Epithelial cell of esophagus (primary cell): ENCODE data around the gene SDHAF1.
"Not testable (repeated sequence)": the region's sequence is repeated elsewhere in the genome, so short reads cannot be mapped to it uniquely, and the experiment has no call there.

Experiments
- DNase-seq: peaks from one replicate; pipeline ENCODE4 v3.0.0; 2010; ENCODE audit warnings: low read depth
- H3K4me3 ChIP-seq: 2 replicates; pipeline ENCODE4 v1.5.1; 2011; ENCODE audit warnings: mild to moderate bottlenecking, low read length, control low read depth
- TF ChIP-seq, protein P1 (sequence below): IDR thresholded peaks from 2 replicates; pipeline ENCODE4 v1.5.1; 2011; ENCODE audit warnings: low read depth, mild to moderate bottlenecking, low read length, control low read depth, inconsistent platforms; ENCODE audit not compliant: insufficient read depth; ENCODE audit errors: missing control alignments

SDHAF1 gene

DNA sequence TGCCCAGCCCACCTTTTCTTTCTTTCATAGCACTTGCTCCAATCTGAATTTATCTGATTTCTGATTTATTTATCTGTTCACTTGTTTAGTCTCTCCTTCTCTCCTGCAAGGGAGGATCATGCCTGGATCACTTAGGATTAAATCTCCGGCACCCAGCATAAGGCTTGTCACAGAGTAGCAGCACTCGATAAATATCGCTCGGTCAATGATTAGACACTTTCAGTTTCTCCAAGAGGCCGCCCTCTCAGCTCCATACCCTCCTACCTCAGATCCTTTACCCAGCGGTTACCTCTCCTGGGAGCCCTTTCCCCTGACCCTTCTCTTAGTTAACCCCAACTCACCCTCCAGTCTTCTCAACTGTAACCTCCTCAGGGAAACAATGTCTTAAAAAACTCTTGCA lies 36.3 kb downstream of the SDHAF1 start:
- no peak overlapping the region for H3K4me3 ChIP-seq
- TF ChIP-seq, protein P1, sequence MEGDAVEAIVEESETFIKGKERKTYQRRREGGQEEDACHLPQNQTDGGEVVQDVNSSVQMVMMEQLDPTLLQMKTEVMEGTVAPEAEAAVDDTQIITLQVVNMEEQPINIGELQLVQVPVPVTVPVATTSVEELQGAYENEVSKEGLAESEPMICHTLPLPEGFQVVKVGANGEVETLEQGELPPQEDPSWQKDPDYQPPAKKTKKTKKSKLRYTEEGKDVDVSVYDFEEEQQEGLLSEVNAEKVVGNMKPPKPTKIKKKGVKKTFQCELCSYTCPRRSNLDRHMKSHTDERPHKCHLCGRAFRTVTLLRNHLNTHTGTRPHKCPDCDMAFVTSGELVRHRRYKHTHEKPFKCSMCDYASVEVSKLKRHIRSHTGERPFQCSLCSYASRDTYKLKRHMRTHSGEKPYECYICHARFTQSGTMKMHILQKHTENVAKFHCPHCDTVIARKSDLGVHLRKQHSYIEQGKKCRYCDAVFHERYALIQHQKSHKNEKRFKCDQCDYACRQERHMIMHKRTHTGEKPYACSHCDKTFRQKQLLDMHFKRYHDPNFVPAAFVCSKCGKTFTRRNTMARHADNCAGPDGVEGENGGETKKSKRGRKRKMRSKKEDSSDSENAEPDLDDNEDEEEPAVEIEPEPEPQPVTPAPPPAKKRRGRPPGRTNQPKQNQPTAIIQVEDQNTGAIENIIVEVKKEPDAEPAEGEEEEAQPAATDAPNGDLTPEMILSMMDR: no peak
- no peak for DNase-seq

DNA sequence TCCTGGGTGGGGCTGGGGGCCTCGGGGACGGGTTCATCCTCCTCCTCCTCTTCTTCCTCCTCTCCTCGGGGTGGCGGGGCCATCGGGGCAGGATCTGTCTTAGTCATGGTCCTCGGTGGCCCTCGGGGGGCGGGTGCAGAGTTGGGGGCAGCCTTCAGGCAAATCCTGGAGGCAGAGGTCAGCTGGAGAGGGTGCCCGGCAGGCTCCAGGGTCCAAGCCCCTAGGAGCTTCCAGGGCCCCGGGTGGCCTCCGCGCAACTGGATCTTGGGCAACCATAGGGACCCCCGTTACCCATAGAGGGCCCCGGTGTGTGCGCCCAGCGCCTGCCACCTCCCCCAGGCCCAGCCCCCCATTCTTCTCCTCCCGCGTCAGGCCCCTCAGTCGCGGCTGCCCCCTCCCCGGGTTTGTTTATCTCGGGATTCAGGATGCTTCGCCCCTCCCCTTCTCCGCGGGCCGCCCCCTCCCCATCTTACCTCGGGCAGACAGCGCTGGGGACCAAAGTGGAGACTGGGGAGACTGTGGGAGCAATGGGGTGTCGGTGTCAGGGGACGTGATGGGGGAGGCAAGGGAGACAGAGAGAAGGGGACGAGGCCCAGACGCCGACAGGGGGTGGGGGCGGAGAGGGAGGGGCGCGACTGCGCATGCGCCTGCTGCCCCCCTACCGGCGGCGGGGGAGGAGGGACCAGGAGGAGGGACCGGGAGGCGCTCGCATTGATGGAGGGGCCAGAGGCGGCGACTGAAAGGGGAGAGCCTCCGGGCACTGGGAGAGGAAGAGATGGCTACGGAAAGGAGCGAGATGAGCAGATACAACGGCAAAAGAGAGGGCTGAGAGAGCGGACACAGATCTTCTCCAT lies 37.5 kb downstream of the SDHAF1 start, which contains the start of gene CLIP3:
CLIP3 (minus strand) TSS at position 623 of the 854 bp plus-strand sequence; CDS start at position 107, 516 bp downstream.
- no peak for DNase-seq
- peak within 1 kb of the TSS; percentile 21 for H3K4me3 ChIP-seq
- TF ChIP-seq, protein P1: no peak

DNA sequence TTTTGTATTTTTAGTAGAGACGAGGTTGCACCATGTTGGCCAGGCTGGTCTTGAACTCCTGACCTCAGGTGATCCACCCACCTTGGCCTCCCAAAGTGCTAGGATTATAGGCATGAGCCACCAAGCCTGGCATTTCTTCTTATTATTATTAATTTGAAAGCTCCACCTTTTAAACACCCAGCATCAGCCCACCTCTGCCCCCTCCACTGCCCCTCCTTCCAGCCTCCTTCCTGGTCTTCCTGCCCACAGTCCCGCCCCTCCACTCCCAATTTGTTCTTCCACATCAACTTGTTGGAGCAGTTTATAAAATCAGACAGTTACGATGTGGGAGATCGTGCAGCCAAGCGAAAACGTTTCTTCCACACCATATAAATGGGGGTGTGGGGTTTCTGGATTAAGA lies 45.5 kb downstream of the SDHAF1 start:
- H3K4me3 ChIP-seq: no peak overlapping the region
- DNase-seq: no peak
- TF ChIP-seq, protein P1: no peak

DNA sequence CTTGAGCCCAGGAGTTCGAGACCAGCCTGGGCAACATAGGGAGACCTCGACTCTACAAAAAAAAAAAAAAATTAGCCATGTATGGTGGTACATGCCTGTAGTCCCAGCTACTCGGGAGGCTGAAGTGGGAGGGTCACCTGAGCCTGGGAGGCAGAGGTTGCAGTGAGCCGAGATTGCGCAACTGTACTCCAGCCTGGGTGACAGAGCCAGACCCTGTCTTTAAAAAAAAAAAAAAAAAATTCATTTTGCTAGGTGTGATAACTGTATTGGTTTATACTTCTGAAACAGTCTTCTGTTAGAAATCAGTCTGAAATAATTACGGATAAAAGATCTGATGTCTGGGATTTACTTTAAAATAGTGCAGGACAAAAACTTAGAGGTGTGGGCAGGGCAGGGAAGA lies 46.1 kb downstream of the SDHAF1 start:
- not testable (repeated sequence) for H3K4me3 ChIP-seq, DNase-seq

DNA sequence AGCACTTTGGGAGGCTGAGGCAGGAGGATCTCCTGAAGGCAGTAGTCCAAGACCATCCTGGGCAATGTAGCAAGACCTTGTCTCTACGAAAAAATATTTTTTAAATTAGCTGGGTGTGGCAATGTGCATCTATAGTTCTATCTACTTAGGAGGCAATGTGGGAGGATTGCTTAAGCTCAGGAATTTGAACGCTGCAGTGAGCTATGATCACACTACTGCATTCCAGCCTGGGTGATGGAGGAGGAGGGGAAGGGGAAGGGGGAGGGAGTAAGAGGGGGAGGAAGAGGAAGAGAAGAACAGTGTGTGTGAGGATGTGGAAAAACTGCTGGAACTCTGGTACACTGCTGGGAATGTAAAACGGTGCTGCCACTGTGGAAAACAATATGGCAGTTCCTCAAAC lies 46.8 kb downstream of the SDHAF1 start:
- TF ChIP-seq, protein P1: no peak
- H3K4me3 ChIP-seq: no peak overlapping the region
- DNase-seq: peak; percentile 68

DNA sequence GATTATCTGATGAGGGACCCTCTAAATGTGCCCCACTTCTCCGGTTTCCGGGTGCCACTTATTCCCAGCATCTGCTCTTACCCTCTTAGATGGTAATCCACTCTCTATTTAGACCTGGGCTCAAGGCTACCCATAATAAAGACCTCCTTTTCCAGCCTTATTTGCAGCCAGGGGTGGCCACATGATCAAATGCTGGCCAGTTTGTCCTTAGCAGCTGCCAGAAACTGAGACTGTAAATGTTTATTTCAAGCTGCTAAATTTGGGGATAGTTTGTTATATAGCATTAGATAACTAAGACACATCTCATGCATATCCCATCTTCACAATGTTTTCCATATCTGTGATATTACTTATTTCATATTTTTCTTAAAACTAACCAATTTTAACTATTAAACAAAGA lies 49.0 kb downstream of the SDHAF1 start:
- TF ChIP-seq, protein P1: no peak
- DNase-seq: no peak
- no peak overlapping the region for H3K4me3 ChIP-seq
